Measurements from ENCODE around the gene SLC22A13.
"Not testable (repeated sequence)": the region's sequence is repeated elsewhere in the genome, so short reads cannot be mapped to it uniquely, and the experiment has no call there.

The SLC22A13 gene

GRCh38 chr3:38306941-38307340, 41.3 kb downstream of the SLC22A13 start:
- no peak for DNase-seq

- no peak for DNase-seq
Measured at GRCh38 chr3:38307599-38307998, 42.0 kb downstream of the SLC22A13 start.

DNA sequence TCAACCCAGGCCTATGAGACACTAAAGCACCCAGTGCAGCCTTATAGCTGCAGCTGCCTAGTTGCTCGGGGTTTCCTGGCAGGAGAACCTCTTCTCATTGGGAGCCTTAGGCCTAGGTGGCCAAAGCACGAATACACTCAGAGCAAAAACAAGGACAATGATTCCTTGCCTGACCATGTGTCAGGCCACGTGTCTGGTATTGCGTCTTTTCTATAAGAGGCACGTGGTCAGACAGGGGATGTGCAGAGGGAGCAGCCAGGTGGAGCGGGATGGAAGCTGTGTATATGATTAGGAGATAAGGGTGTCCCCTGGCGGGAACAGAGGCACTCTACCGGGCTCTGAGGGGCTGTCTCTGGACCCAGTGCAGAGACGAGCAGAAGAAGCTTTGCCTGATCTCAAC, 42.8 kb downstream of the SLC22A13 start:
- DNase-seq: no peak

DNA sequence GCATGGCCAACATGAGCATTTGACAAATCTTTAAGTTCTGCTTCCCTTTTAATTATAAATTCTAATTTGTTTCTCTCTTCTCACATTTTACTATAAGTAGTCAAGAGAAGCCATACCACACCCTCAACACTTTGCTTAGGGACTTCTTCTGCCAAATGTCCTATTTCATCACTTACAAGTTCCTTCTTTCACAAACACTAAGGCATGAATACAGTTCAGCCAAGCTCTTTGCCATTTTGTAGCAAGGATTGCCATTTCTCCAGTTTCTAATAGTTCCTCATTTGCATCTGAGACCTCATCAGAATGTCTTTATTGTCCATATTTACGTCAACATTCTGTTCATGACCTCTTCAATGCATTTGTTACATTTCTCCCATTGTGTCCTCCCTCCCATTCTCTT, 45.9 kb downstream of the SLC22A13 start:
- no peak for DNase-seq

DNA sequence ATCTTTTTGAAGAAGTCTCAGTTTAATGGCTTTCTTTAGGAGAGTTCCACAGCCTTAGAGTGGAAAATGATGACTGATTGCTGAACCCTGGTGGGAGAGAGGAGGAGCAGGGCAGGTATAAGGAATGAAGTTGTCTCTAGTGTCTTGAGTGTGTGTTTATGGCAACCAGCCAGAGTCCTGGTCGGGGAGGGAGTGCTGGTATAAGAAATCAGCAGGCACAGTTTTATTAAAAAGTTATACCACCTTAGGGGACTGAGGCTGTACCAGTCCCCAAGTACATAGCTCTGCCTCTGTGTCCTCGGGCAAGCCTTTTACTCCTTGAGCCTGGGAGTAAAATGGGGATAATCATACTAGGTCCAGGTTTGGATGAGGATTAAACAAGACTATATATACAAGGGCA, 46.3 kb downstream of the SLC22A13 start:
- DNase-seq: no peak

GRCh38 chr3:38312356-38312755, 46.7 kb downstream of the SLC22A13 start:
- no peak for DNase-seq

DNA sequence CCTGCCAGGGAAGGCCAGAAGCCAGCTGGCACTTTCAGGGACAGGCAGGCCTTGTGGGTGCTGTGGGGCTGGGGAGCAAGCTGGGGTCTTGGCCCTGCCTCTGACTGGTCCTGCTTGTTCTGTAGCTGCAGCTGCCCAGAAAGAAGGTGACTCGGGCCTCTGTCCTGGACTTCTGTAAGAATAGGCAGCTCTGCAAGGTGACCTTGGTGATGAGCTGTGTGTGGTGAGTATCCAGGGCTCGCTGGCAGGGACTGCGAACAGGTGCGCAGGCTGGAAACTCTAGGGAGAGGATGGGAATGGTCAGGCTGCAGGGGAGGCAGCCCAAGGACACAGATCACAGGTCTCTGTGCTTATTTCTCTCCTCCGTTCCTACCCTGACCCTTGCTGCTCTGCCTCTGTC, 47.7 kb downstream of the SLC22A13 start:
- no peak for DNase-seq

DNA sequence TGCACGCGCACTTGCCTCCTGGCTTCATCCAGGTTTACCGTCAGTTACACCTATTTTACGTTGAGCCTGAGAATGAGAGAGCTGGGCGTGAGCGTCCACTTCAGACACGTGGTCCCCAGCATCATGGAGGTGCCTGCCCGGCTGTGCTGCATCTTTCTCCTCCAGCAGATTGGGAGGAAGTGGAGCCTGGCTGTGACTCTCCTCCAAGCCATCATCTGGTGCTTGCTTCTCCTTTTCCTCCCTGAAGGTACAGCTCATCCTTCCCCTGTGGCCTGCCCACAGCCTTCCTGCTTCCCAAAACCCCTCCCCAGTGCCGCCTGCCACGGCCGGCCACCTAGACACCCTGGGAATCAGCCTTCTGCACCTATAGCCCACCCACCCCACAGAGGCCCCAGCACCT, 48.1 kb downstream of the SLC22A13 start:
- DNase-seq: no peak

GRCh38 chr3:38314112-38314763, 48.6 kb downstream of the SLC22A13 start:
- DNase-seq: no peak

- no peak for DNase-seq
Measured at GRCh38 chr3:38314764-38315487, 49.3 kb downstream of the SLC22A13 start.

DNA sequence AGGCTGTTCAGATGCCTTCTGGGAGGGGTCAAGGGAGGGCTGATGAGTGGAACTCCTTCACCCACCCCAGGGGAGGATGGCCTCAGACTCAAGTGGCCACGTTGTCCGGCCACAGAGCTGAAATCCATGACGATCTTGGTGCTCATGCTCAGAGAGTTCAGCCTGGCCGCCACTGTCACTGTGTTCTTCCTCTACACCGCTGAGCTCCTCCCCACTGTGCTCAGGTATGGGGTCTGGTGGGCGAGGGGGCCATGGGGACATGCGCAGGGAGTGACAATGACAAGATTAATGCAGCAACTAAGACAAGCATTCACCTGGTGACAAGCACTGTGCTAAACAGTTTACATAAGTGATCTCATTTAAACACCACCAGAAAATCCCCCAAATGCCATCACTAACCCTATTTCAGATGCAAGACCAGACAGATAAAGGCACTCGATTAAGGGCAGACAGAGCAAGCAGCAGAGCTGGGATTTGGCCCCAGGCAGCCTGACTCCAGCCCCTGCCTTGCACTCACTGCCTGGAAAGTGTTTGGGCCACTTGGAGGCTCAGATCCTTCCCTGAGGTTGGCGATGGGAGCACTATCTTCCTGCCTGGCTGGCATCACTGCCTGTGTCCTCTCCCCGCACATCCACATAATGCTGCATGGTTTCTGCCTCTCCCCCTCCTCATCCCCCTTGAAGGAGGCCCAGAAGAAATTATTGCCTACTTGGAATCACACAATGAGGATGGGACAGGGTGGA, 50.0 kb downstream of the SLC22A13 start:
- no peak for DNase-seq

- no peak for DNase-seq
Measured at GRCh38 chr3:38316356-38317191, 51.0 kb downstream of the SLC22A13 start.

DNA sequence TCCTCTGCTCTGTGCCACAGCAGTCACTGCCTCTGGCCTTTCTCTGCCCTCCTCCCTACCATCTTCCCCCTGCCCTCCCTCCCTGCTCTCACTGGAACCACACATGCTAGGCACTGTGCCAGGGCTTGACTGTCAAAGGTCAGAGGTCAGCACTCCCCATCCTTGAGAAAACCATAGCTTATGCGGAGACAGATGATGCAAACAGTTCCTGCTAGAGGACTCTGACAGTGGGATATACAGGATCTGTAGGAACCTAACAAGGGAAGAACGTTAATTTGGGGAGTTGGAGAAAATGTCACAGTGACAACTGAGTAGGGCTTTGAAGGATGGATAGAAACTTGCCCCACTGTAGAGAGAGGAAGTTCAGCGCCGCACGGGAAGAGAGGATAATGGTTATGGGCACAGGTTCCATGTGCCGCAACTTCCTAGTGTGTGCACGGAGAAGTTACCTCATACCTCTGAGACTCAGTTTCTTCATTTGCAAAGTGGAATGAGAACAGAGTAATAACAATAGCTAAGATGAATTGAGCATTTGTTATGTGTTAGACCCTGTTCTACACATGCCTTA, 51.7 kb downstream of the SLC22A13 start:
- no peak for DNase-seq

DNA sequence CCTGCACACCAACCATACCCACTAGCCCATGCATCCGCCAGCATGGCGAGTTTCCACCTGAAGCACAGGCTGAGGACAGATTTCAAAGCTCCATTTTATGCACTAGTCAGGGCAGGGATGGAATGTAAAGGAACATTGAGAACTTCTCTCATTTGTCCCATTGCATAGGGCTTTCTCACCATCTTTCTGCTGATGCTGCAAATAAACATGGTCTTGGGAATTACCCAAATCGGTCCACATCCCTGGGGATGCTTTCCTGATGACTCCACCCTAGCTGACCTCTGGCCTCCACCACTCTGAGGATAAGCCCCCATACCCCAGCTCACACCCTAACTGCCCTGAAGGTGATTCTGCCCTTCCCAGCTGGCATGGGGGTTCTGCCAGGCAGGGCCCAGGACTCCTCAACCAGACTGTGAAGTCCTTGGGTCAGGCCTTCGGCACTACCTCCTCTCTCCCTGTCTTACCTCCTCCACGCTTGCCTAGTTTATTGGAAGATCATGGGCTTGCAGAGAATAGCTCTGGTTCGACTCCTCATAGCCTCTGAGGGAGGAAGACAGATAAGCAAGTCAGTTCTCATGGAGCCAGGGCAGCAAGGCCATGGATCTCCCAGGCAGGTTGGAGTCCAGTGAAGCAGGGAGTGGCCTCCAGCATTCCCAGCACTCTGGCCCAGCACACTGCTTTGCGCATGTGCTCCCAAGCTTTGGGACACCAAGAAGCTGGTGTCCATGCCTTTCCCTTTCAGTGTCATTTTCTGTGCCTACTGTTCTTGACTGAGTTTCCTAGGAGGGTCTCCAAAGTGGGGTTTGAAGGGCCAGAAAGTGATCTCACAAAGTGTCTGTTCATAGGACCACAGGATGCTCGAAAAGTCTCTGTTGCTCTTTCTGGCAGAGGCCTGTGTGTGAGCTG, 53.4 kb downstream of the SLC22A13 start:
- no peak for DNase-seq

DNA sequence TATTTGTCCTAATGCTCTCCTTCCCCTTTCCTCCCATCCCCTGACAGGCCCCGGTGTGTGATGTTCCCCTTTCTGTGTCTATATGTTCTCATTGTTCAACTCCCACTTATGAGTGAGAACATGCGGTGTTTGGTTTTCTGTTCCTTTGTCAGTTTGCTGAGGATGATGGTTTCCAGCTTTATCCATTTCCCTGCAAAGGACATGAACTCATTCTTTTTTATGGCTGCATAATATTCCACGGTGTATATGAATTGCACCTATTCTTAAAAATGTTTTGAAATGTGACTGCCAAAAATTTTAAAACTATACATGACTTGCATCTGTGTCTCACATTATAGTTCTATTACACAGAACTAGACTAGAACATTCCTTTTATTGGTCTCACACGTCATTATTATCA, 55.0 kb downstream of the SLC22A13 start:
- not testable (repeated sequence) for DNase-seq

DNA sequence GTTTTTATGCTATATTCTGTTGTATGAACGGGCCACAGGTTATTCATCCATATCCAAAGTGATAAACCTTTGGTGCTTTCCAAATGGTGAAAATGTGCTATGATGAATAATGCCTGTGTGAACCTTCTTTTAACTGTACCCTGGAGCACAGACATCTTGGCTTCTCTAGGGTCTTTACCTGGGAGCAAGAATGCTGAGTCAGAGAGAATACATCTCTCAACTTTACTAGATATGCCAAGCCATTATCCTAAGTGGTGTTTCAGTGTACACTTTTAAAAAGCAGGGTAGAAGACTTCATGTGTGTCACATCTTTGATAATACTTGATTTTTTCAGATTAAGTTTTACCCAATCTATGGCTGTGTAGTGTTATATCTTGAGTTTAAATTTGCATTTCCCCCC, 57.4 kb downstream of the SLC22A13 start:
- no peak for DNase-seq

GRCh38 chr3:38325256-38325655, 59.6 kb downstream of the SLC22A13 start:
- no peak for DNase-seq

- no peak for DNase-seq
Measured at GRCh38 chr3:38327335-38328009, 61.9 kb downstream of the SLC22A13 start.

Data from GDM1 (cell line).